Measurements from ENCODE around the gene EIF3J.

Gene EIF3J

DNA sequence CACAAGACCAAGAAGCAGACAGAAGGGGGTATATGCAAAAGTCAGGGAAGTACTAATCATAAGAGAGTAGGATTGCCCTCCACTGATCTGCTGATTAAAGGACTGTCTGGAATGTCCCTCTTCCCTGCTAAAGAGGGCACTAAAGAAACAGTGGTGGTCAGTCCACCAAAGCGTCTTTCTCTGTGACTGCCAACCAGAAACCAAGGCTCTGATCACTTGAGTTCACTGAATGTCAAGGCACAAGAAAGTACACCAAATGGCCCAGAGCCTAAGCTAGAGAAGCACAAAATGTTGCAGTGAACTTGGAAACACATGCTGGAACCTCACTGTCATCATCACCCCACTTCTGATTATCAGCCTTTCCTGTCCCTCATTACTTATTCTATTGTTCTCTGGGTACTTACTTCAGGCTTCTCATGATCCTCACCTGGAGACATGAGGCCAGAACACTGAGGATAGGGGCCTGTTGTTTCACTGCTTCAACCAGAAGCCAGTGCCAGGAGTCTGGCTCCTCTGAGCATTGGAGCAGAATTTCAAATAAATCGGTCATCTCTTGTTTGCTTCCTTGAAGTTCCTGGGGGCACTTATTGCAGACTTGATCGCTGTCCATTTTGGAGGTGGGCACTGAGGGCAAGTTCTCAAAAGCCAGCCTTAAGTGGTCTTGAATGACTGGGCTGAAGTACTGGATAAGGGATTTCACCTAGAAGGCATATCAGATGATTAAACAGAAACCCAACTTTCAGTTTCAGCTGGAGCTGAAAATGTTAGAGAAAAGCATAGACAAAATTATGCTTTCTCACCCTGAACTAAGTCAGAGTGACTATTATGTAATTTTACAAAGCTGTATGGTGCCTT lies 58.9 kb downstream of the EIF3J start:
- ATAC-seq, result peak; percentile 33
- no peak for DNase-seq

DNA sequence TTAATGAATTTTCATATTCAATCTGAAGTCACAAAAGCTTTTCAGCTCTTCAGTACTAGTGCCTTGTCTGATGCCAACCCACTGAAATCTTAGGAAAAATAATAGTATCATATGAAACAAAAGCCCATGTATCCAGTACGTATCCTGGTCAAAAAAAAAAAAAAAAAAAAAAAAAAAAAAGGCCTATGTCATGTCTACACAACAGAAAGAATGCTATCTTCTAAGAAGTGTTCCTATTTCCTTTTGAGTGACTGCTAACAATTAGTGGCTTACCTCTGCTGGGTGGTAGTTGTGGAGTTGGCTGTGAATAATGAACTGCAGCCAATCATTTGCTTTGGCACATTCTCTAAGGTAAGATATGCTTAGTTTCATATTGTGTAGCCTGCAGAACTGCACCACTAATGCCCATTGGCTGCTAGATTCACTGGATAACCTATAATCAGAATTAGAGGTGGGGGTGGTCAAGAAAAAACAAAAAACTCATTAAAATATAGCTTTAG lies 59.6 kb downstream of the EIF3J start:
- DNase-seq (no peak), ATAC-seq (no peak)

DNA sequence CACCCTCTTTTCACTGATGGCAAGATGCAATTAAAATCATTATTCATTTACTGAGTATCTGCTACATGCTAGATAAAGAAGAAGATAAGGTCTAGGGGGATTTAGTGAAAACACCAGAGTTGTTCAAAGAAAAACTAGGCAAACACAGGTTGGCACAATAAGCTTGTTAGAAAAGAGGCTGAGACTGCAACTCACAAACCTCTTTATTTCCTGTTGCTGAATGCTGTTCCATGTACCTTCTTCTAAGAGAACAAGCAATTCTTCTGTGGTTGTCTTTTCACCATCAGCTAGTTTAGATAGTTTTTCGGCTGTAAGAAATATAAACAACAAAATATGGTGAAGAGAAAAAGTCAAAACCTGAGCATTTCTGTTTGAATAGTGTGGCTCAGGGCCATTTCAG lies 61.1 kb downstream of the EIF3J start:
- DNase-seq, result no peak
- ATAC-seq, result no peak

DNA sequence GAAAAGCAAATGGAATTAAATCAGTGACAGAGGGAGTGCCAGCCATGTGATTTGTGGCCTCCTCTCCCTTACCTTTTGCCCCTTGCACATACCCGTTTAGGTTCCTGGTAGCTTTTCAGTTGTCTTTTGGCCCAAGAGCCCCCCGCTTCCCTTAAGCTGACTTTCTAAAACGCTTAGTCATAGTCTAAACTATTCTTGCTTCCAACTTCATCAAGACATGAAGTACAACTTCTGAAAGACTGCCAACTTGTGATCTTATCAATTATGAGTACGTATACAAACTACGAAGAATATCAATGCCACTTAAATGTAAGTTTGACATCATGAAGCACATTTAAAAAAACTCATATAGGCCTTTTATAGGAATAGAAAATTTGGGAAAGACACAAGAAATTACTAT lies 61.9 kb downstream of the EIF3J start:
- DNase-seq, result no peak
- ATAC-seq, result no peak

DNA sequence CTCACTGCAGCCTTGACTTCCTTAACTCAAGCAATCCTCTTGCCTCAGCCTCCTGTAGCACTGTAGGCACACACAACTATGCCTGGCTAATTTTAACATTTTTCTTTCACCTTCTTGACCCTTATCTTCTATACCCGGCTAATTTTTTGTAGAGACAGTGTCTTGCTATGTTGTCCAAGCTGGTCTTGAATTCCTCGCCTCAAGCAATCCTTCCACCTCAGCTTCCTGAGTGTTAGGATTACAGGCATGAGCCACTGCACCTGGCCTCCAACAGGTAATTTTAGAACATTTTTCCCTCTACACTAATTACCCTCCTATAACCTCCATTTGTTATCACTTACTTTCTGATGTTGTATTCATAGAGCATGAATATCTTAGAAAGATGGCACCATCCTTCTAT lies 66.2 kb downstream of the EIF3J start:
- ATAC-seq (no peak), DNase-seq (no peak)

DNA sequence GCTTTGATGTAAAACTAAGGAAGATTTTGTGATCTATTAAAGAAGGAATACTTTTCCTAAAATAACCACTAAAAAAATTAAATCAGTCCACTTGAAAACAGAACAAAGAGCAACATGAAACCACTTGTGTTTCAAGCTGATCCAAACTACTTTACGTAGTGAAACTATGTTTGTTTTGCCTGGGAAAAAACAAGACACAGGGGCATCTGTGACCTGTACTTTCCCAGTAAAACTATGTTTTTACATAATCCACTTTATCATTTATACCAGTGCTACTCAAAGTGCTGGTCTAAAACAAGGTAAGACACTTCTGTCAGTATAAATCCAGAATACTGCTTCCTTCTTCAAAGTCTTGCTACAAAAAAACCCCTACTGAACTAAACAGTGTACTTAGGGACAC lies 69.8 kb downstream of the EIF3J start:
- DNase-seq (no peak), ATAC-seq (no peak)
